Measurements from ENCODE around the gene CHCT1.

GRCh38 chr17:60439501-60439900, 17.2 kb downstream of the CHCT1 start:
- TF ChIP-seq POLR2A (IDR thresholded peaks at IDR 0.05) = no peak
- TF ChIP-seq CTCF (IDR thresholded peaks at IDR 0.05) = no peak
- no peak for TF ChIP-seq EP300 (IDR thresholded peaks at IDR 0.05)

Measured in tibial nerve (tissue), 4 donors.